NCI-H774 (cell line): ENCODE results near the gene PFDN1.
A peak's percentile ranks its signal among the peaks of the same experiment; 100 is the strongest.

ENCODE experiments used
- DNase-seq: peaks from one replicate; lab custom pipeline; 2025; lab: John Stamatoyannopoulos, UW

PFDN1 gene

GRCh38 chr5:140296289-140296688, 6.6 kb downstream of the PFDN1 start:
- DNase-seq = no peak

- no peak for DNase-seq
These were observed 7.5 kb downstream of the PFDN1 start for GRCh38 chr5:140295414-140295813.

GRCh38 chr5:140294753-140295152, 8.1 kb downstream of the PFDN1 start:
- no peak for DNase-seq

GRCh38 chr5:140293849-140294100, 9.1 kb downstream of the PFDN1 start:
- no peak for DNase-seq

GRCh38 chr5:140293091-140293848, 9.6 kb downstream of the PFDN1 start:
- DNase-seq = no peak

GRCh38 chr5:140292212-140293036, 10.5 kb downstream of the PFDN1 start:
- DNase-seq = no peak

GRCh38 chr5:140287801-140288521, 14.9 kb downstream of the PFDN1 start:
- no peak for DNase-seq

GRCh38 chr5:140286424-140286823, 16.5 kb downstream of the PFDN1 start:
- DNase-seq = no peak

GRCh38 chr5:140284013-140284412, 18.9 kb downstream of the PFDN1 start:
- no peak for DNase-seq

- DNase-seq = no peak
These were observed 20.6 kb downstream of the PFDN1 start for GRCh38 chr5:140282266-140282665.

- no peak for DNase-seq
These were observed 27.1 kb downstream of the PFDN1 start for GRCh38 chr5:140275837-140276236.

GRCh38 chr5:140273401-140273877, 29.5 kb downstream of the PFDN1 start:
- no peak for DNase-seq

GRCh38 chr5:140270008-140270407, 32.9 kb downstream of the PFDN1 start:
- DNase-seq = no peak

- DNase-seq = no peak
These were observed 35.3 kb downstream of the PFDN1 start for GRCh38 chr5:140267559-140268018.

- no peak for DNase-seq
These were observed 35.7 kb downstream of the PFDN1 start for GRCh38 chr5:140267201-140267540.

GRCh38 chr5:140266471-140267200, 36.3 kb downstream of the PFDN1 start:
- no peak for DNase-seq

GRCh38 chr5:140265845-140266244, 37.1 kb downstream of the PFDN1 start:
- DNase-seq = no peak

GRCh38 chr5:140262839-140263238, 40.1 kb downstream of the PFDN1 start:
- peak; percentile 38 for DNase-seq

GRCh38 chr5:140262221-140262620, 40.7 kb downstream of the PFDN1 start:
- peak; percentile 14 for DNase-seq

- peak; percentile 67 for DNase-seq
These were observed 41.3 kb downstream of the PFDN1 start for GRCh38 chr5:140261403-140262171.

- DNase-seq = no peak
These were observed 42.7 kb downstream of the PFDN1 start for GRCh38 chr5:140260089-140260656.
